CD4-positive, alpha-beta T cell treated with Interleukin-21 for 1 hour (primary cell): Measurements from ENCODE around the gene CYP24A1.
"Not testable (repeated sequence)": the region's sequence is repeated elsewhere in the genome, so short reads cannot be mapped to it uniquely, and the experiment has no call there.

ENCODE experiments used
- DNase-seq: peaks from one replicate; pipeline ENCODE4 v3.0.0-alpha.2; 2020

Gene CYP24A1

GRCh38 chr20:54132612-54133433, 41.0 kb downstream of the CYP24A1 start:
- no peak for DNase-seq

GRCh38 chr20:54131675-54132611, 41.8 kb downstream of the CYP24A1 start:
- DNase-seq: no peak

GRCh38 chr20:54131125-54131524, 42.7 kb downstream of the CYP24A1 start:
- DNase-seq: not testable (repeated sequence)

GRCh38 chr20:54129350-54129749, 44.4 kb downstream of the CYP24A1 start:
- no peak for DNase-seq

GRCh38 chr20:54127855-54128574, 45.8 kb downstream of the CYP24A1 start:
- DNase-seq: no peak

GRCh38 chr20:54126806-54127655, 46.8 kb downstream of the CYP24A1 start:
- no peak for DNase-seq

GRCh38 chr20:54126328-54126727, 47.5 kb downstream of the CYP24A1 start:
- not testable (repeated sequence) for DNase-seq

- DNase-seq: no peak
These were observed 50.1 kb downstream of the CYP24A1 start for GRCh38 chr20:54123587-54124180.

GRCh38 chr20:54122681-54123586, 50.9 kb downstream of the CYP24A1 start:
- no peak for DNase-seq

GRCh38 chr20:54122189-54122588, 51.6 kb downstream of the CYP24A1 start:
- DNase-seq: no peak

GRCh38 chr20:54119744-54120143, 54.0 kb downstream of the CYP24A1 start:
- no peak for DNase-seq

GRCh38 chr20:54118220-54119001, 55.4 kb downstream of the CYP24A1 start:
- DNase-seq: no peak

GRCh38 chr20:54116550-54117235, 57.1 kb downstream of the CYP24A1 start:
- no peak for DNase-seq

- no peak for DNase-seq
These were observed 58.5 kb downstream of the CYP24A1 start for GRCh38 chr20:54115172-54115854.

- DNase-seq: no peak
These were observed 59.7 kb downstream of the CYP24A1 start for GRCh38 chr20:54114109-54114508.

GRCh38 chr20:54113566-54113965, 60.2 kb downstream of the CYP24A1 start:
- no peak for DNase-seq

GRCh38 chr20:54112221-54112884, 61.4 kb downstream of the CYP24A1 start:
- DNase-seq: no peak

GRCh38 chr20:54111460-54111859, 62.3 kb downstream of the CYP24A1 start:
- DNase-seq: no peak
